ENCODE measurements around the gene YEATS2. TPM values are rescaled to one million over a fixed set of nuclear protein-coding genes. Genes with fewer than 3 reads are reported as not detected.
"Not testable (repeated sequence)": the region's sequence is repeated elsewhere in the genome, so short reads cannot be mapped to it uniquely, and the experiment has no call there.

Gene YEATS2
- total RNA-seq, 4 donors from 2014 or later = 30.0 to 42.5 (median 37.7) TPM

GRCh38 chr3:183777016-183777618 is 79.5 kb downstream of the YEATS2 start:
- H3K36me3 ChIP-seq = peaks cover 45 to 52% of the 10 kb centered on the region in 2 donors
- intact Hi-C loops (cut with DNase I) = no loop called here

GRCh38 chr3:183779896-183780465 is 82.4 kb downstream of the YEATS2 start:
- Histone ChIP-seq H3K4me3 (replicated peaks in 1 of 3) (no peak overlapping the region), H3K4me1 (no peaks in the 10 kb centered on the region), H3K9me3 (no peaks in the 10 kb centered on the region), H3K27me3 (no peaks in the 10 kb centered on the region), H3K27ac (no peak overlapping the region), H3K36me3 (peaks cover 37 to 39% of the 10 kb centered on the region in 2 donors)
- intact Hi-C loops (cut with DNase I) = no loop called here
- no peak for DNase-seq
- no peak for TF ChIP-seq POLR2A (IDR thresholded peaks at IDR 0.05)
- TF ChIP-seq CTCF (IDR thresholded peaks at IDR 0.05) = no peak
- 95% methylated on average over 14 of the region's 14 CpGs for WGBS, 2 donors

More at GRCh38 chr3:183777016-183777618, 79.5 kb downstream of the YEATS2 start:
- Histone ChIP-seq H3K27me3 (no peaks in the 10 kb centered on the region), H3K4me3 (replicated peaks in 1 of 3) (no peak overlapping the region), H3K4me1 (no peaks in the 10 kb centered on the region), H3K27ac (no peak overlapping the region), H3K9me3 (no peaks in the 10 kb centered on the region)
- WGBS, 2 donors = 96 to 97% methylated on average over 4 of the region's 4 CpGs
- no peak for DNase-seq
- no peak for TF ChIP-seq CTCF (IDR thresholded peaks at IDR 0.05)
- no peak for TF ChIP-seq POLR2A (IDR thresholded peaks at IDR 0.05)

GRCh38 chr3:183781246-183781645 is 83.6 kb downstream of the YEATS2 start:
- H3K4me1 ChIP-seq = no peaks in the 10 kb centered on the region
- no peaks in the 10 kb centered on the region for H3K9me3 ChIP-seq
- DNase-seq = no peak
- 93 to 98% methylated on average over 6 of the region's 6 CpGs for WGBS, 2 donors
- intact Hi-C loops (cut with DNase I) = no loop called here
- TF ChIP-seq CTCF (IDR thresholded peaks at IDR 0.05) (no peak), POLR2A (IDR thresholded peaks at IDR 0.05) (no peak)
- no peak overlapping the region for H3K27ac ChIP-seq
- no peak overlapping the region for H3K4me3 ChIP-seq (replicated peaks in 1 of 3)
- H3K27me3 ChIP-seq = no peaks in the 10 kb centered on the region
- peaks cover 35 to 37% of the 10 kb centered on the region in 2 donors for H3K36me3 ChIP-seq

- no peak for DNase-seq
- Histone ChIP-seq H3K4me3 (replicated peaks in 1 of 3) (no peak overlapping the region), H3K36me3 (peaks cover 34 to 44% of the 10 kb centered on the region in 2 donors), H3K27me3 (no peaks in the 10 kb centered on the region), H3K27ac (no peak overlapping the region), H3K4me1 (no peaks in the 10 kb centered on the region), H3K9me3 (no peaks in the 10 kb centered on the region)
- WGBS, 2 donors = 83 to 87% methylated on average over 7 of the region's 7 CpGs
- intact Hi-C loops (cut with DNase I) = no loop called here
- TF ChIP-seq CTCF (IDR thresholded peaks at IDR 0.05) (no peak), POLR2A (IDR thresholded peaks at IDR 0.05) (no peak)
These were observed 85.1 kb downstream of the YEATS2 start for GRCh38 chr3:183782576-183783276.

GRCh38 chr3:183784503-183784902 is 86.9 kb downstream of the YEATS2 start:
- H3K27ac ChIP-seq; H3K9me3 ChIP-seq; H3K4me1 ChIP-seq; intact Hi-C loops (cut with DNase I); DNase-seq; H3K4me3 ChIP-seq (replicated peaks in 1 of 3); H3K27me3 ChIP-seq: not testable (repeated sequence)
- H3K36me3 ChIP-seq = peaks cover 18 to 33% of the 10 kb centered on the region in 2 donors
- WGBS, 2 donors = 89 to 91% methylated on average over 10 of the region's 10 CpGs
